ENCODE data around the gene GABPA.
"Not testable (repeated sequence)": the region's sequence is repeated elsewhere in the genome, so short reads cannot be mapped to it uniquely, and the experiment has no call there.

The GABPA gene

DNA sequence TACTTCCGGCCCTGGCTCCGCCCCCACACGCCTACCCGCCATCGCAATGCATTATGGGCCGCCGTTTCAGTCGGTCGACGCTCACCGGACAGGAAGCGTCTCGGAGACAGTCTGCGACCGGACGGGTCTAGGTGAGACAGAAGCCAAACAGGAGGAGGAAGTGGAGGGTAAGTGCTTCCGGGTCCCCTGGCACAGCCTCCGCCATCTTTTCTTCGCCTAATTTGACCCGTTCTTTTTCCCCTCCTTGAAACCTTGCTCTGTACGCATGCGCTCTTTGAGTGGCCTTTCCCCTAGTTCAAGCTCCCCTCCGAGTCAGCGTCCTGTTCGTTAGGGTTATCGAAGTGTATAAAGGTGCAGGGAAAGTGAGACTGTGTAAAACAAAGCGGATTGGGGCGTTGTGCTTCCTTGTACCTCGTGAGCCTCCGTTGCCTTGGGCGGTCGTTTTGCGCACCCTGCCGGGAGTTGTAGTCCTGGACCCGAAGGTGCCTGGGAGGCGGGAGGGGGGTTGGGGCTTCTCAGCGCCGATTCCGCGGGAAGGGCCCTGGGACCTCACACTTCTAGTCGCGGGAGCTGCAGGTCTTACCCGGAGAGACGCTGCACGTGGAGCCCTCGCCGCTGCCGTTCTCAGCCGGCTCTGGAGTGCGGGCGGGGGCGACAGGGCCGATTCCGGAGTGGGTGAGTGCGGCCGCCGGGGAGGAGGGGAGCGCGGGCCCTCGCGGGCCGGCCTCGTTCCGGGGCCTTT lies at the start of gene GABPA, which contains the start of gene ATP5PF:
Gene GABPA, plus strand, starts transcription at position 69 of the 742 bp plus-strand sequence. CDS start 6,627 bp downstream, outside the sequence.
Gene ATP5PF, minus strand, starts transcription at position 1 of the 742 bp plus-strand sequence. CDS start 5,110 bp downstream, outside the sequence.
- peak; percentile 95 to 97 for DNase-seq (ENCODE audit: low read depth in 2 of 2)

GRCh38 chr21:25687787-25688186 lies 47.0 kb upstream of the GABPA start:
- no peak for DNase-seq (ENCODE audit: low read depth in 2 of 2)

DNA sequence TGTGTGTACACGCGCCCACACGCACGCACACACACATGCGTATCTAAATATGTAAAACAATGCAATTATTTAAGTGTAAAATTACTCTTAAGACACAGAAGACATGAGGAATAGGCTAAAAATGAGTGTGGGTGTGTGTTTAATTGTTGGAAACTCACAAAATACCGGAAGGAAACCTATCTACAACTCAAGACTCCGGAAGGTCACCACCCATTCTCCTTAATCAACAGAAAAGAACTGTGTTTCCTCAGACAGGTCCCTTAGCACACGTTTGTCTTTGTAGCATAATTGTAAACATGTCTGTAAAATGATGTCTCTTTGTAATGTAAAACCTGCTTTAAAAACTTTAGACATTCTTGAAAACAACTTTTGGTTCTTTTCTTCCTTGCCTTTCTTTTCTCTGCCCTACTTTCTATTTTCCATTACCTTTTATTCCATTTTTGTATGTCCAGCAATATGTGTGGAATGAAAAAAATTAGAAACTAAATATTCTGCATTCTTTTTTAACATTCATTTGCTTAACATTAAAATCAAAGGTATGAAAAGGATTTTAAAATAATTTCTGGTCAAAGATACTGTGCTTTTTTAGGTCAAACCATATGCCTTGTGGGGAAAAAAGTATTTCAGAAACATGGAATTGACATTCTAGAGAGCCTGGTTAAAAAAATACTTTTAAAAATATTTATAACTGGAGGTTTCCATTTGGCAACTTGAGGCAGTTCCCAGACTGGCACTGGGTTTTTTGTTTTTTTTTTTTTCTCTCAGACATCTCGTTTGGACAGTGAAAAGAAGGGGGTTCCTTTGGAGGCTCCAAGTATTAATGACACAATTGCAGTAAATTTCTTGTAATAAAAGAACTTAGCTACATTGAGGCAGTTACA lies 46.3 kb upstream of the GABPA start:
- no peak for DNase-seq (ENCODE audit: low read depth in 2 of 2)

DNA sequence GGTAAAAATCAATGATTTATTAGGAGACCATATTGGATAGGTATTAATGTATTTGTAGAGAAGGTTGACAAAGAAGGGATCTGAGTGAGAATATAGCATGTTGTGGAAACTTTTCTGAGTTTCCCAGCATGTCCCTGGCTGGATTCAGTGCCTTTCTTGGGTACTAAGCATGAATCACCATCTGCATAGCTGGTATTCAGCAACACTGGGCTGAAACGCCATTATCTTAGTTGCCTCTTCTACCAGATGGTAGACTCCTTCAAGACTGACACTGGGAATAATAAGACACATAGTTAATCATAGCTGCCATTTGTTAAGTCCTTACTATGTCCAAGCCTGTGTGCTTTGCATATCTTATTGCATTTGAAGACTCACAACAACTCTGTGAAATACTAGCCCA lies 45.5 kb upstream of the GABPA start:
- no peak for DNase-seq (ENCODE audit: low read depth in 2 of 2)

DNA sequence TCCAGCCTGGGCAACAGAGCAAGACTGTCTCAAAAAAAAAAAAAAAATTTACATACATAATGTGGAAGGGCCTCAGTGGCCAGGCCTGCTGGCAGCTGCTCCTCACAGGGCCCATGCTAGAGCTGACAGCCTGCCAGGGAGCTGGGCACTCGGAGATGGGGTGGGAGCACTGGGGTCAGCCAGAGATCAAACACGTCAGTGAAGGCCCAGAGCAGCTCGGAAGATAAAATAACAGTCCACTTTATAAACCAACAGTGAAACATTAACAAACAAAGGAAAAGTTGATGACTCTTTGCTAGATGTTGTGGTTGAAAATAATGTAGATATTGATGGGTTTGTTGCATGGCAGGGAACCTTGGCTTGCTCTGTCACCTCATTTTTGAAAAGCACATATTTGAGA lies 42.8 kb upstream of the GABPA start:
- DNase-seq (ENCODE audit: low read depth in 2 of 2) = no peak

- not testable (repeated sequence) for DNase-seq (ENCODE audit: low read depth in 2 of 2)
Measured at GRCh38 chr21:25695461-25695860, 39.3 kb upstream of the GABPA start.

- DNase-seq (ENCODE audit: low read depth in 2 of 2) = no peak
Measured at GRCh38 chr21:25700741-25701140, 34.0 kb upstream of the GABPA start.

- no peak for DNase-seq (ENCODE audit: low read depth in 2 of 2)
Measured at GRCh38 chr21:25701529-25701928, 33.2 kb upstream of the GABPA start.

DNA sequence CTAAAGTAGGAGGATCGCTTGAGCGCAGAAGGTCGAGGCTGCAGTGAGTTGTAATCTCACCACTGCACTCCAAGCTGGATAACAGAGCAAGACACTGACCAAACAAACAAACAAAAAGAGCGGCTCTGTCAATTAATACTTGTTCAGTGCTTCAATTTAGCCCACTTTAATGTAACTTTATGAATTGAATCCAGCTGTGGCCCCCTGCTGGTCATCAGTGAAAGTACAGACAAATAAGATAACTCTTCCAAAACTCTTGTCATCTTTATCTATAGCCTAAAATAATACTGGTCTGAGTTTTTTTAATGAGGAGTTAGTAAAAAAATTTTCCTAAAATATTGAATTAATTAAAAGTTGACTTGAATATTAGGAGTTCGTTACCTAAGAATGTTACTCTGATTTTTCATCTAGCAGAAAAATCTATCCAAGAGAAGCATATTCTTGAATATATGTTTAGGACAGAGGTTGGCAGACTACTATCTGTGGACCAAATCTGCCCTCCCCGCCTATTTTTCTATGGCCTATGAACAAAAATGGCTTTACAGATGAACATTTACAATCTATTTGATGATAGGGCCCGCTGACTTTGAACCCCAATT lies 26.2 kb upstream of the GABPA start:
- DNase-seq (ENCODE audit: low read depth in 2 of 2) = peak; percentile 5 to 31

DNA sequence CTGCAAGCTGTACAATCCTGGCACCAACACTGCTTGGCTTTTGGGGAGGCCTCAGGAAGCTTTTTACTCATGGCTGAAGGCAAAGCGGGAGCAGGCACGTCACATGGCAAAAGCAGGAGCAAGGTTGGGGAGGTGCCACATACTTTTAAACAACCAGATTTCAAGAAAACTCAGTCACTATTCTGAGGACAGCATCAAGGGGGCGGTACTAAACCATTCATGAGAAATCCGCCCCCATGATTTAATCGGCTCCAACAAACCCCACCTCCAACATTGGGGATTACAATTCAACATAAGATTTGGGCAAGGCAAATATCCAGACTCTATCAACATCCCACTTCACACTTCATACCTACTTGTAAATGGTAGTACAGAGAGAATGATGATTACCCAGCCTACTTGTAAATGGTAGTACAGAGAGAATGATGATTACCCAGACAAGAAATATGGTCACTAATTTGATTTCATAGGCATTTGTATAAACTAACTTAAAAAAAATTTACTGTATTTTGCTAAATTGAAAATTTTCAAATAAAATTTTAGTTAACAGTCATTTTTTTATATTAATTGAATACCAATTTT lies 25.0 kb upstream of the GABPA start:
- no peak for DNase-seq (ENCODE audit: low read depth in 2 of 2)

- no peak for DNase-seq (ENCODE audit: low read depth in 2 of 2)
Measured at GRCh38 chr21:25710550-25710949, 24.2 kb upstream of the GABPA start.

DNA sequence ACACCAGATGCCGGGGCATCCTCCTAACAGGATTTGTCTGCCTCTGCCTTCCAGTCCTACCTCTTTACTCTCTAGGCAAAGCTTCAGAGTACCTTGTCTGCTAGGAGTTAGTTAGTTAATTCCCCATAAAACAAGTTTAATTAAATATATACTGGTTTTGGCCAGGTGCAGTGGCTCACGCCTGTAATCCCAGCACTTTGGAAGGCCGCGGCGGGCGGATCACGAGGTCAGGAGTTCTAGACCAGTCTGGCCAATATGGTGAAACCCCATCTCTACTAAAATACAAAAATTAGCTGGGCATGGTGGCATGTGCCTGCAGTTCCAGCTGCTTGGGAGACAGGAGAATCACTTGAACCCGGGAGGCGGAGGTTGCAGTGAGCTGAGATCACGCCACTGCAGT lies 20.7 kb upstream of the GABPA start:
- not testable (repeated sequence) for DNase-seq (ENCODE audit: low read depth in 2 of 2)

GRCh38 chr21:25717491-25718147 lies 17.2 kb upstream of the GABPA start:
- no peak for DNase-seq (ENCODE audit: low read depth in 2 of 2)

GRCh38 chr21:25721987-25722386 lies 12.8 kb upstream of the GABPA start:
- DNase-seq (ENCODE audit: low read depth in 2 of 2) = no peak

- no peak for DNase-seq (ENCODE audit: low read depth in 2 of 2)
Measured at GRCh38 chr21:25722631-25723030, 12.1 kb upstream of the GABPA start.

GRCh38 chr21:25732091-25732760 lies 2.5 kb upstream of the GABPA start:
- DNase-seq (ENCODE audit: low read depth in 2 of 2) = no peak

DNA sequence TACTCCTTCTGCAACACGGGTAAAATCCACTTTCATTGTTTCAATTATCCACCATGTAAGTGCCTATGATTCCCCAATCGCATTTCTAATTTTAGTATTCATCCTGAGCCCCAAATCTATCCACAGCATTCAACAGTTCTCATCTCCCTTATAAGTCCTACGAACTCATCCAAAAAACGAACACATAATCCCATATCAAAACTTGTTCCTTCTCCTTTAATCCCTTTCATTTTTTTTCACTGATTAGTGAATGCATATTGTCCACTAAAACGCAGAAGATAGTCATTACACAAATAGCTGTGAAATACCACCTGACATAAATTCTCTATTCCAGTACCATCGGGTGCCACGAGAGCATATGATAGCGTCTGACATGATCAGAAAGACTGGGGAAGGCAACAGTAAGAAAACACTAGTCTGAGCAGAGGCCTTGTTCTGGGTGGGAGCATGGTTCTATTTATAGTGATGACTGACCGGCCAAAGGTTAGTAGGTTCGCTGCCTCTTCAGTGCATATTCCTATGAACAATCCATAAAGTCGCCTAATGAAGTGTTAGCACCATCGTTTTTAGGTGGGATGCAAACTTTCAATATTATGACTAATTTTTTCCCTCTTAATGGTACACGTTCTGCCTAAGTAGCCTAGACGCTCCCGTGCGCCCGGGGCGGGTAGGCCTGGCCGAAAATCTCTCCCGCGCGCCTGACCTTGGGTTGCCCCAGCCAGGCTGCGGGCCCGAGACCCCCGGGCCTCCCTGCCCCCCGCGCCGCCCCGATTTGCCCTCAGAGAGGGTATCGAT lies 716 bp upstream of the GABPA start:
- DNase-seq (ENCODE audit: low read depth in 2 of 2) = peak in 1 of 2 experiments; percentile 26

DNA sequence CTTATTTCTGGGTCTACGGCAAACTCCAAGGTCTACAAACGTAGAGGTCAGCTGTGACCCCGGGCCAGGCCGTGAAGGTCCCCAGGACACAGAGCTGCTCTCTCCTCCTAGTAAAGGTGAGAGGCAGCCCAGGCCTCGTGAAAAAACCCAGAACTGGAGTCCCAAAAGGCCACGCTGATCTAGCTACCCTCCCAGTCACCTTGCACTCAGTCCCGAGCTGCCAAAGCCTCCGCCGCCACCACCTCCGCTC lies 193 bp upstream of the GABPA start:
- no peak for DNase-seq (ENCODE audit: low read depth in 2 of 2)

- peak; percentile 64 to 75 for DNase-seq (ENCODE audit: low read depth in 2 of 2)
Measured at GRCh38 chr21:25735646-25736597, 1.1 kb downstream of the GABPA start.
